Activated naive CD4-positive, alpha-beta T cell treated with anti-CD3 and anti-CD28 coated beads, Interleukin-2, amount 10 ng/mL, durations not matched to agents 7 days and 5 days (primary cell): Measurements from ENCODE around the gene EIF3F.

Source experiments
- CTCF ChIA-PET: fragments of 350-600 bp; sonication (Branson Sonifier 250); formaldehyde crosslinking; loops from one replicate; lab custom pipeline; 2021; ENCODE audit warnings: antibody characterized with exemption; lab: Charles Lee
- DNase-seq: peaks from one replicate; pipeline ENCODE4 v3.0.0-alpha.2; 2020
- H3K27ac Mint-ChIP-seq: one replicate; pipeline ENCODE4 v1.8.0; 2021; ENCODE audit warnings: mild to moderate bottlenecking, moderate library complexity, mixed read lengths
- H3K27me3 Mint-ChIP-seq: one replicate; pipeline ENCODE4 v1.8.0; 2021; ENCODE audit warnings: mild to moderate bottlenecking, mixed read lengths
- H3K36me3 Mint-ChIP-seq: one replicate; pipeline ENCODE4 v1.8.0; 2021; ENCODE audit warnings: mixed read lengths
- H3K4me1 Mint-ChIP-seq: one replicate; pipeline ENCODE4 v1.8.0; 2021; ENCODE audit warnings: mixed read lengths
- H3K4me3 Mint-ChIP-seq: one replicate; pipeline ENCODE4 v1.8.0; 2021; ENCODE audit warnings: mild to moderate bottlenecking, moderate library complexity, mixed read lengths
- H3K9me3 Mint-ChIP-seq: one replicate; pipeline ENCODE4 v1.8.0; 2021; ENCODE audit warnings: mixed read lengths

Gene EIF3F

GRCh38 chr11:7986768-7987559, at the start of gene EIF3F:
Gene EIF3F, plus strand, starts transcription at chr11:7987337. Its CDS starts 16 bp downstream, at chr11:7987353.
- CTCF ChIA-PET: interaction anchor here (0.9 to 1.9 kb wide), 11 partner anchors 12 to 889 kb away, joined by 3 to 30 read pairs (median 4); no protein-coding TSS in a partner anchor
- H3K4me1 Mint-ChIP-seq: peaks cover 38% of the 10 kb centered on the region
- H3K4me3 Mint-ChIP-seq: peak within 1 kb of the TSS; percentile 83
- H3K9me3 Mint-ChIP-seq: no peaks in the 10 kb centered on the region
- peaks cover 4% of the 10 kb centered on the region for H3K36me3 Mint-ChIP-seq
- no peaks in the 10 kb centered on the region for H3K27me3 Mint-ChIP-seq
- H3K27ac Mint-ChIP-seq: peak within 1 kb of the TSS; percentile 89
- peak; percentile 93 for DNase-seq

GRCh38 chr11:7941146-7941545, 46.0 kb upstream of the EIF3F start:
- CTCF ChIA-PET: no interaction called here
- H3K9me3 Mint-ChIP-seq: peaks cover 15% of the 10 kb centered on the region
- H3K4me1 Mint-ChIP-seq: no peaks in the 10 kb centered on the region
- peaks cover 5% of the 10 kb centered on the region for H3K27me3 Mint-ChIP-seq
- no peak overlapping the region for H3K4me3 Mint-ChIP-seq
- H3K36me3 Mint-ChIP-seq: no peaks in the 10 kb centered on the region
- DNase-seq: no peak
- no peak overlapping the region for H3K27ac Mint-ChIP-seq

DNA sequence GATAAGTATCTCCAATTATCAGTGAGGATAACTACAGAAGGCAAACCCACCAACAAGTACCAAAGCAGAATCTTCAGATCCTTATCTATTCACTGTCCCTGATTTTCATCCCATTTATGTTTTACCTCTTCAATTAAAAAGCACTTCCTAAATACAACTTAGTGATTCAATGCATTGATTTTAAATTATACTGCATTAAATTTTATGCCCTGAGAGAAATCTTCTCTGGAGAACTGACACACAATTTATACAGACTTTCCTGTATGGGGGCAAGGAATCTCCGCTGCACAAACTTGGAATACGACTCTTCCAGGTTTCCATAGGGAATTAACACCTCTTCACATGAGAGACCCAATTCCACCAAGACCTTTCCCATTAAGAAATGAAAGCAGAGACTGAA, 45.5 kb upstream of the EIF3F start, which contains the start of gene OR10A3:
OR10A3 (minus strand) TSS at position 101 of the 400 bp plus-strand sequence. CDS start 2,188 bp downstream, outside the sequence.
- H3K4me1 Mint-ChIP-seq: no peaks in the 10 kb centered on the region
- no peak within 1 kb of the TSS for H3K27ac Mint-ChIP-seq

GRCh38 chr11:7944123-7944522, 43.0 kb upstream of the EIF3F start:
- Mint-ChIP-seq H3K9me3 (peaks cover 15% of the 10 kb centered on the region), H3K4me1 (no peaks in the 10 kb centered on the region), H3K27me3 (peaks cover 12% of the 10 kb centered on the region), H3K36me3 (no peaks in the 10 kb centered on the region), H3K4me3 (no peak overlapping the region), H3K27ac (no peak overlapping the region)
- no peak for DNase-seq
- CTCF ChIA-PET: no interaction called here

More for the DNA sequence above, 45.5 kb upstream of the EIF3F start, which contains the start of gene OR10A3:
- Mint-ChIP-seq H3K36me3 (no peaks in the 10 kb centered on the region), H3K4me3 (no peak within 1 kb of the TSS), H3K9me3 (peaks cover 15% of the 10 kb centered on the region), H3K27me3 (peaks cover 5% of the 10 kb centered on the region)
- CTCF ChIA-PET: no interaction called here
- DNase-seq: no peak

GRCh38 chr11:7949934-7950333, 37.2 kb upstream of the EIF3F start:
- Mint-ChIP-seq H3K9me3 (no peaks in the 10 kb centered on the region), H3K27ac (no peak overlapping the region), H3K36me3 (no peaks in the 10 kb centered on the region), H3K27me3 (peaks cover 12% of the 10 kb centered on the region), H3K4me1 (no peaks in the 10 kb centered on the region), H3K4me3 (no peak overlapping the region)
- DNase-seq: no peak
- CTCF ChIA-PET: no interaction called here

GRCh38 chr11:7955191-7955590, 31.9 kb upstream of the EIF3F start:
- no peak for DNase-seq
- H3K4me3 Mint-ChIP-seq: no peak overlapping the region
- no peaks in the 10 kb centered on the region for H3K9me3 Mint-ChIP-seq
- peaks cover 8% of the 10 kb centered on the region for H3K27me3 Mint-ChIP-seq
- no peaks in the 10 kb centered on the region for H3K4me1 Mint-ChIP-seq
- H3K36me3 Mint-ChIP-seq: no peaks in the 10 kb centered on the region
- no peak overlapping the region for H3K27ac Mint-ChIP-seq
- CTCF ChIA-PET: no interaction called here

DNA sequence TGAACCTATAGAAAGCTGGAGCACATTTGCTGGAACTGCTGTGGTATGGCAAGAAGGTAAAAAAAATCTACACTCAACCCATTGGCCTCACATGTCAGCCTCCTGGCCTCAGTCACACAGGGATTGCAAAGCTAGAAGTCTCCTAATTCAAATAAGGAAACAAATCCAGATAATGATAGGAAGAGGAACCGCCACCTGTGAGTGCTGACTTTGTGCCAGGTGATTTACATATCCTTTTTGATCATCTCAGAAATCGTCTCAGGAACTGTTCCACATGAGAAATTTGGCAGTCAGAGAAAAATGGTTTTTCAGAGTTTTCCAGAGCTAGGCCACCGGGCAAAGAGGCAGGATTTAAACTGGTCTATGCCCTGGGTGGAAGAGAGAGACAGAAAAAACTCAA, 22.9 kb upstream of the EIF3F start:
- no peaks in the 10 kb centered on the region for H3K4me1 Mint-ChIP-seq
- H3K27me3 Mint-ChIP-seq: peaks cover 13% of the 10 kb centered on the region
- no peak for DNase-seq
- H3K9me3 Mint-ChIP-seq: no peaks in the 10 kb centered on the region
- H3K27ac Mint-ChIP-seq: no peak overlapping the region
- H3K4me3 Mint-ChIP-seq: no peak overlapping the region
- CTCF ChIA-PET: interaction anchor here (1.4 kb wide), 1 partner anchor 69 kb away, joined by 3 read pairs; no protein-coding TSS in a partner anchor
- no peaks in the 10 kb centered on the region for H3K36me3 Mint-ChIP-seq

DNA sequence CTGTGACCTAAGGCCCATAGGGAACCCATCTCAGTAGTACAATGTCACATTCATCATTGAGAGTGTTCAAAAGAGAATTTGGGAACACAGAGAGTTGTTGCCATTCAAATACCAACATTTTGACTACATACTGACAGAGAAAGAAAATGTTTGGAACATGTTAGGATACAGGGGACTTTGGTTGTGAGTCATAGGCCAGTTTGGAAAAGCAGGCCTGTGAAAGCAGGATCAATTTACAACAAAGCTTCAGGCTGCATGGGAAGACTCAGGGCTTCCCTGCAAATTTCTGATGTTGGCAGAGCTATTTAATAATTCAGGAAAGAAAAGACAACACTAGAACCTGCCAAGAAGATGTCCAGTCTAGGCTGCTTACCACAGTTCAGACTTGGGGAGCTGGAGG, 22.3 kb upstream of the EIF3F start:
- no peak for DNase-seq
- no peaks in the 10 kb centered on the region for H3K36me3 Mint-ChIP-seq
- no peak overlapping the region for H3K27ac Mint-ChIP-seq
- CTCF ChIA-PET: interaction anchor here (1.4 kb wide), 1 partner anchor 69 kb away, joined by 3 read pairs; no protein-coding TSS in a partner anchor
- no peak overlapping the region for H3K4me3 Mint-ChIP-seq
- H3K9me3 Mint-ChIP-seq: no peaks in the 10 kb centered on the region
- no peaks in the 10 kb centered on the region for H3K4me1 Mint-ChIP-seq
- peaks cover 12% of the 10 kb centered on the region for H3K27me3 Mint-ChIP-seq

DNA sequence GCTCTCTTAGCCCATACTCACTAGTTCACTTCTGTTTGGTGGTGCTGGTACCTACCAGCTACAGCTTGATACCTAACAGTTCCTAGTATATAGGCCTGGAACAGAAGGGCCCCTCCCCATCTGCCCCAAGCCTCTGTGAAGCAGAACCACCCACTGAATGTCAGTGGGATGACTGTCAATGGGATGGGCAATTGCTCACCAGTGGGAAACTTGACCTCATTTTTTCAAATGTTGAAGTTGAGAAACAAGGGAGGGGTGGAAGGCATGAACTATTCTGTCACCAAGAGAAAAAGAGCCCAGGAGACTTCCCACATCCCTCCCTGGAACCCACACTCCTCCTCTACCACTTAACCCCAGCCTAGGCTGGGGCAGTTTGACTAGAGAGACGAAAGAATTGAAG, 21.8 kb upstream of the EIF3F start, which contains the start of gene NLRP10:
NLRP10 (minus strand) TSS at position 62 of the 400 bp plus-strand sequence. CDS start 1,952 bp downstream, outside the sequence.
- CTCF ChIA-PET: no interaction called here
- Mint-ChIP-seq H3K27me3 (peaks cover 7% of the 10 kb centered on the region), H3K4me1 (no peaks in the 10 kb centered on the region), H3K9me3 (no peaks in the 10 kb centered on the region), H3K36me3 (no peaks in the 10 kb centered on the region), H3K27ac (no peak within 1 kb of the TSS), H3K4me3 (no peak within 1 kb of the TSS)
- DNase-seq: no peak

- DNase-seq: no peak
- no peaks in the 10 kb centered on the region for H3K4me1 Mint-ChIP-seq
- H3K27ac Mint-ChIP-seq: no peak overlapping the region
- H3K36me3 Mint-ChIP-seq: no peaks in the 10 kb centered on the region
- CTCF ChIA-PET: no interaction called here
- H3K4me3 Mint-ChIP-seq: no peak overlapping the region
- no peaks in the 10 kb centered on the region for H3K9me3 Mint-ChIP-seq
- H3K27me3 Mint-ChIP-seq: peaks cover 7% of the 10 kb centered on the region
Measured at GRCh38 chr11:7967097-7967496, 20.0 kb upstream of the EIF3F start.

GRCh38 chr11:7967826-7968225, 19.3 kb upstream of the EIF3F start:
- H3K9me3 Mint-ChIP-seq: no peaks in the 10 kb centered on the region
- no peak for DNase-seq
- H3K4me3 Mint-ChIP-seq: no peak overlapping the region
- H3K27me3 Mint-ChIP-seq: peaks cover 7% of the 10 kb centered on the region
- H3K27ac Mint-ChIP-seq: no peak overlapping the region
- H3K36me3 Mint-ChIP-seq: no peaks in the 10 kb centered on the region
- CTCF ChIA-PET: no interaction called here
- H3K4me1 Mint-ChIP-seq: no peaks in the 10 kb centered on the region

- CTCF ChIA-PET: interaction anchor here (1.0 kb wide), 1 partner anchor 21 kb away, joined by 3 read pairs; no protein-coding TSS in a partner anchor
- H3K4me1 Mint-ChIP-seq: no peaks in the 10 kb centered on the region
- no peak for DNase-seq
- H3K36me3 Mint-ChIP-seq: no peaks in the 10 kb centered on the region
- no peak overlapping the region for H3K27ac Mint-ChIP-seq
- no peak overlapping the region for H3K4me3 Mint-ChIP-seq
- peaks cover 7% of the 10 kb centered on the region for H3K27me3 Mint-ChIP-seq
- H3K9me3 Mint-ChIP-seq: no peaks in the 10 kb centered on the region
Measured at GRCh38 chr11:7968686-7969085, 18.5 kb upstream of the EIF3F start.

DNA sequence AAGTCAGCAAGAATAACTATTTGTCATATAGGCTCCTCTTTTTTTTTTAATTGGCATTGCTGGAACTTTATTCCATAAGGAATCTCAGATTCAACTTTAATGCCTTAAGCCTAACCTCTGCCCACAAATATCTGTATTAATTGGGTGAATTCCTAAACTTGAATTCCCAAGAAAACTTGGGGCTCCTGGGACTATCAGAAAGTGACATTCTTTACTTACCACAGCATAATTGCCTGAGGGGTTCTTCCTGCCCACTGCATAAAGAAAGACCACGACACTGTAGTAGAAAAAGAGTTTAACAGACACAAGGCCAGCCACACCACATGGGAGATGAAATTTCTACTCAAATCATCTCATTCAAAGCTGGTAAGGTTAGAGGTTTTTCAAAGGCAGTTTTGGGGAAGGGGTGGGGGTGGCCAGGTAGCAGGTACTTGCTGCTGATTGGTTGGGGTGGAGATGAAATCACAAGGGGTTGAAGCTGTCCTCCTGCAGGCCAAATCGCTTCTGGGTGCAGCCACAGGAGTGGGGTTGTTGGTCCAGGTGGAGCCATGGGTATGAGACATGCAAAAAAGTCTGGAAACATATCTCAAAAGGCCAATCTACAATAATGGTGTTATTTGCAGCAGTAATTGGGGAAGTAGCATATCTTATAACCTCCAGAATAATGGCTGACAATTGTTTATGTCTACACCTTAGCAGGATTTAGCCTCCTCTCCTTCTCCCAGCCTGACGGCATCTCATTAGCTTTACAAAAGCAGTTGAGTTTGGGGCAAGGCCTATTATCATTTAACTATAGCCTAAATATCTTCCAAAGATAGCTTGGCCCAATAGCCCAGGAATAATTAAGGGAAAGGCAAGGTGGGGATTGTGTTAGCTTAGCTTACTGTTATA, 17.1 kb upstream of the EIF3F start:
- no peak overlapping the region for H3K27ac Mint-ChIP-seq
- CTCF ChIA-PET: no interaction called here
- no peak overlapping the region for H3K4me3 Mint-ChIP-seq

DNA sequence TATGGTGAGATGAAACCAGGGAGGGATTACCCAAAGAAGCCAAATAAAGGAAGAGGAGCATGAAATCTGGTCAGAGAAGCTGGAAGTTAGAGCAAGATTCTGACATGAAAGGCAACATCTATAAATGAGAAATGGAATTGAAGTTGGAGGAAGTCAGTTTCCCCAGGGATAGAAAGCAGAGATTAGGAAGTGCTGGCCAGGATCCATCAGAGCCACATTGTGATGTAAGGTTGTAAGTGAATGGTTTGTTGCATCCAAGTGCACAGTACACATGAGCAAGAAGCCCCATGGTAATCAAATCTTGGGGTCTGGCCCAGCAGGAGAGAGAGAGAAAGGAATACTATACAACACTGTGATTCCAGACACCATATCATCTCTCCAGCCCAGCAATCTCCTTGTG, 15.3 kb upstream of the EIF3F start:
- CTCF ChIA-PET: no interaction called here
- no peaks in the 10 kb centered on the region for H3K9me3 Mint-ChIP-seq
- H3K36me3 Mint-ChIP-seq: no peaks in the 10 kb centered on the region
- H3K4me1 Mint-ChIP-seq: no peaks in the 10 kb centered on the region
- no peak overlapping the region for H3K4me3 Mint-ChIP-seq
- H3K27me3 Mint-ChIP-seq: peaks cover 11% of the 10 kb centered on the region
- no peak overlapping the region for H3K27ac Mint-ChIP-seq
- no peak for DNase-seq

More for the DNA sequence above, 17.1 kb upstream of the EIF3F start:
- Mint-ChIP-seq H3K36me3 (no peaks in the 10 kb centered on the region), H3K9me3 (no peaks in the 10 kb centered on the region), H3K27me3 (peaks cover 12% of the 10 kb centered on the region), H3K4me1 (no peaks in the 10 kb centered on the region)
- no peak for DNase-seq
